Endodermal cell (in vitro differentiated cells): Measurements from ENCODE around the gene MAMSTR. TPM values are rescaled to one million over a fixed set of nuclear protein-coding genes. Genes with fewer than 3 reads are reported as not detected.

Experiments
- DNase-seq: peaks from one replicate; pipeline ENCODE4 v3.0.0-alpha.2; 2017
- H3K27ac ChIP-seq: 2 replicates; pipeline ENCODE4 v1.5.1; 2013; ENCODE audit warnings: mild to moderate bottlenecking, low read depth, low read length, moderate library complexity
- H3K27me3 ChIP-seq: 2 replicates; pipeline ENCODE4 v1.6.1; 2013; ENCODE audit warnings: mild to moderate bottlenecking, low read length, moderate library complexity; ENCODE audit not compliant: insufficient read depth, control insufficient read depth, poor library complexity, severe bottlenecking
- H3K36me3 ChIP-seq: 2 replicates; pipeline ENCODE4 v1.7.0; 2013; ENCODE audit warnings: mild to moderate bottlenecking, low read length, moderate library complexity; ENCODE audit not compliant: control insufficient read depth, insufficient read depth
- H3K4me1 ChIP-seq: one replicate; pipeline ENCODE4 v1.7.0; 2013; ENCODE audit warnings: low read length; ENCODE audit not compliant: control insufficient read depth, insufficient read depth
- H3K4me3 ChIP-seq: 2 replicates; pipeline ENCODE4 v1.5.1; 2013; ENCODE audit warnings: mild to moderate bottlenecking, low read length, moderate library complexity
- H3K9ac ChIP-seq: 2 replicates; pipeline ENCODE4 v1.6.1; 2013; ENCODE audit warnings: mild to moderate bottlenecking, low read length, moderate library complexity; ENCODE audit not compliant: poor library complexity, severe bottlenecking; ENCODE audit errors: extremely low read depth
- H3K9me3 ChIP-seq: 2 replicates; pipeline ENCODE4 v1.6.1; 2013; ENCODE audit warnings: mild to moderate bottlenecking, low read length, moderate library complexity; ENCODE audit not compliant: control insufficient read depth
- H3K27ac Mint-ChIP-seq: 2 replicates; pipeline ENCODE4 v1.8.0; 2020; ENCODE audit warnings: mixed read lengths
- H3K27me3 Mint-ChIP-seq: 2 replicates; pipeline ENCODE4 v1.8.0; 2021; ENCODE audit warnings: mild to moderate bottlenecking, mixed read lengths; ENCODE audit not compliant: insufficient read depth
- H3K36me3 Mint-ChIP-seq: 2 replicates; pipeline ENCODE4 v1.8.0; 2020; ENCODE audit warnings: low read depth, mixed read lengths
- H3K4me1 Mint-ChIP-seq: 2 replicates; pipeline ENCODE4 v1.8.0; 2020; ENCODE audit warnings: mixed read lengths
- H3K4me3 Mint-ChIP-seq: 2 replicates; pipeline ENCODE4 v1.8.0; 2020; ENCODE audit warnings: mild to moderate bottlenecking, moderate library complexity, mixed read lengths
- H3K9me3 Mint-ChIP-seq: 2 replicates; pipeline ENCODE4 v1.8.0; 2020; ENCODE audit warnings: mild to moderate bottlenecking, mixed read lengths
- WGBS, 2 experiments: methylation state at CpG; one replicate each; pipeline versions ENCODE4 v1.1.5 to v1.1.7; 2013; ENCODE audit warnings: missing lambda C conversion rate in 2 of 2, mixed read lengths in 1 of 2; ENCODE audit not compliant: insufficient coverage in 1 of 2, insufficient read length in 1 of 2; 5-methylcytosine and 5-hydroxymethylcytosine counted together
- total RNA-seq, 2 donors: library from RNA; stranded (reverse); fragmentation: NEBNext Ultra II Directional in 1 of 2; extraction: Animal tissue kit (Norgen Biotek cat#: 25700) in 1 of 2; gene quantifications; 2 replicates in 1 of 2; 3 replicates in 1 of 2; pipeline ENCODE4 v1.2.1, GENCODE V29; 2021
- TF ChIP-seq, protein P1 (sequence below): fragments of 200-600 bp; sonication (generic); conservative IDR thresholded peaks from 2 replicates; pipeline ENCODE4 v1.5.0; 2021; ENCODE audit warnings: antibody characterized with exemption, mild to moderate bottlenecking

Gene MAMSTR
- total RNA-seq, 2 donors from 2014 or later, result 1.9 to 2.3 TPM

GRCh38 chr19:48673436-48674100 is 46.0 kb downstream of the MAMSTR start:
- H3K4me1 Mint-ChIP-seq, result peaks cover 10% of the 10 kb centered on the region
- Histone ChIP-seq H3K36me3 (no peaks in the 10 kb centered on the region), H3K27ac (no peak overlapping the region), H3K4me1 (no peaks in the 10 kb centered on the region), H3K27me3 (no peaks in the 10 kb centered on the region), H3K4me3 (no peak overlapping the region), H3K9me3 (no peaks in the 10 kb centered on the region), H3K9ac (no peak overlapping the region)
- TF ChIP-seq, protein P1, sequence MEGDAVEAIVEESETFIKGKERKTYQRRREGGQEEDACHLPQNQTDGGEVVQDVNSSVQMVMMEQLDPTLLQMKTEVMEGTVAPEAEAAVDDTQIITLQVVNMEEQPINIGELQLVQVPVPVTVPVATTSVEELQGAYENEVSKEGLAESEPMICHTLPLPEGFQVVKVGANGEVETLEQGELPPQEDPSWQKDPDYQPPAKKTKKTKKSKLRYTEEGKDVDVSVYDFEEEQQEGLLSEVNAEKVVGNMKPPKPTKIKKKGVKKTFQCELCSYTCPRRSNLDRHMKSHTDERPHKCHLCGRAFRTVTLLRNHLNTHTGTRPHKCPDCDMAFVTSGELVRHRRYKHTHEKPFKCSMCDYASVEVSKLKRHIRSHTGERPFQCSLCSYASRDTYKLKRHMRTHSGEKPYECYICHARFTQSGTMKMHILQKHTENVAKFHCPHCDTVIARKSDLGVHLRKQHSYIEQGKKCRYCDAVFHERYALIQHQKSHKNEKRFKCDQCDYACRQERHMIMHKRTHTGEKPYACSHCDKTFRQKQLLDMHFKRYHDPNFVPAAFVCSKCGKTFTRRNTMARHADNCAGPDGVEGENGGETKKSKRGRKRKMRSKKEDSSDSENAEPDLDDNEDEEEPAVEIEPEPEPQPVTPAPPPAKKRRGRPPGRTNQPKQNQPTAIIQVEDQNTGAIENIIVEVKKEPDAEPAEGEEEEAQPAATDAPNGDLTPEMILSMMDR, result no peak
- WGBS, 2 experiments, result 70 to 82% methylated on average over 22 to 25 of the region's 25 CpGs
- H3K9me3 Mint-ChIP-seq, result no peaks in the 10 kb centered on the region
- H3K36me3 Mint-ChIP-seq, result no peaks in the 10 kb centered on the region
- DNase-seq, result no peak
- H3K27me3 Mint-ChIP-seq, result peaks cover 17% of the 10 kb centered on the region
- peak overlapping the region; percentile 18 for H3K4me3 Mint-ChIP-seq
- H3K27ac Mint-ChIP-seq, result no peak overlapping the region

DNA sequence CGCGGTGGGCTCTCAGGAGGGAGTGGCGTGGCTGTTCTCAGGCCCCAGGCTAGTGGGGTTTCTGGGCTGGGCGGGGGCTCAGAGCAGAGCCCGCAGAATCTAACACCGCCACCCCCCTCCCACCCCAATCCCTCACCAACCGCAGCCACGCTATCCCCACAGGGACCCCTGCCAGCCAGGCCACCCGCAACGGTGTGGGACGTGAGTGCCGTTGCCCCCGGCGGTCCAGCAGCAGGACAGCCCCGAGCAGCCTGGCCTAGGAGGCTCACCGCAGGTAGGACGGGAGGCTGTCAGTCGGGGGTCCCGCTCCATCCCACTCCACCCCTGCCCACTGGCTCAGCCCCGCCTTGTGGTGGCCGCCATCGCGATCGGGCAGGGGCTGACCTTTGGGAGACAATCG is 46.5 kb downstream of the MAMSTR start, which contains the start of gene NTN5:
TSS of gene NTN5 (minus strand) at position 24 of the 400 bp plus-strand sequence. CDS start 2,031 bp downstream, outside the sequence.
- H3K27me3 Mint-ChIP-seq, result peaks cover 17% of the 10 kb centered on the region
- Histone ChIP-seq H3K9me3 (no peaks in the 10 kb centered on the region), H3K9ac (no peak within 1 kb of the TSS), H3K4me1 (no peaks in the 10 kb centered on the region), H3K27ac (no peak within 1 kb of the TSS), H3K36me3 (no peaks in the 10 kb centered on the region), H3K4me3 (no peak within 1 kb of the TSS), H3K27me3 (no peaks in the 10 kb centered on the region)
- DNase-seq, result peak; percentile 65
- no peaks in the 10 kb centered on the region for H3K9me3 Mint-ChIP-seq
- H3K36me3 Mint-ChIP-seq, result no peaks in the 10 kb centered on the region
- 79 to 80% methylated on average over 12 to 23 of the region's 25 CpGs for whole genome bisulfite sequencing, 2 experiments
- no peak within 1 kb of the TSS for H3K27ac Mint-ChIP-seq
- TF ChIP-seq, protein P1, result no peak
- H3K4me1 Mint-ChIP-seq, result peaks cover 10% of the 10 kb centered on the region
- peak within 1 kb of the TSS; percentile 18 for H3K4me3 Mint-ChIP-seq

- no peaks in the 10 kb centered on the region for H3K36me3 Mint-ChIP-seq
- H3K27ac Mint-ChIP-seq, result no peak overlapping the region
- Histone ChIP-seq H3K27ac (no peak overlapping the region), H3K4me3 (no peak overlapping the region), H3K4me1 (no peaks in the 10 kb centered on the region), H3K9ac (no peak overlapping the region), H3K9me3 (no peaks in the 10 kb centered on the region), H3K27me3 (no peaks in the 10 kb centered on the region), H3K36me3 (no peaks in the 10 kb centered on the region)
- no peak for DNase-seq
- TF ChIP-seq, protein P1, result no peak
- 85 to 87% methylated on average over 4 to 7 of the region's 10 CpGs for WGBS, 2 experiments
- H3K27me3 Mint-ChIP-seq, result peaks cover 14% of the 10 kb centered on the region
- no peak overlapping the region for H3K4me3 Mint-ChIP-seq
- no peaks in the 10 kb centered on the region for H3K9me3 Mint-ChIP-seq
- peaks cover 10% of the 10 kb centered on the region for H3K4me1 Mint-ChIP-seq
Observed at GRCh38 chr19:48671446-48671995, 48.0 kb downstream of the MAMSTR start.
